ENCODE data around the gene INPP5A.

DNA sequence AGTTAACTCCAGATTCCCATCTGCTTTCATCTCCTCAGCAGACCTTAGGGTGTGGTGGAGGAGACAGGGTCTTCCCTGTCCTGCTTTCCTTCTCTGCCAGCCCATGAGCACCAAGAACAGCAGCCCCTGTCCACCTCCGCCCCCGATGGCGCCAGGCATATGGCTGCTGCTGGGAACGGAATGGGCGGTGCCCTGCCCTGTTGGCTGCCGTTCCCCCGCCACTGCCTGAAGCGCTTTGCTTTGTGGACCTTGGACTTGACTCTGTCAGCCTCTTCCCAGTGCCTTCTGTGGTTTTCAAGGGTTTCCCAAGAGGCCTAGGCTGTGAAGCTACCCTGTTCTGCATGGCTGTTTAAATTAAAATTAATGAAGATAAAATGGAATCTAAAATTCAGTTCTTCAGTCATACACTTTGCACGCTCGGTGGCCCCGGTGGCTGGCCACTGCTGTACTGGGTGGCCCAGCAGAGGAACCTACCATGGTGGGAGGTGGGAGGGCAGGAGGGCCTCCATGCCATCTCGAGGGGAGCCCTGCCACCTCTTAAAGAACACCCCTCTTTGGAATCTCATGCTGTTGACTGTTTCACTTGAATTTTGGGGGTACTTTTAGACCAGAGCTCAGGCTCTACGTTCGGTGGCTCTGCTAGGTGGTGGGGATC, 169.7 kb downstream of the INPP5A start:
- TF ChIP-seq, protein P1, sequence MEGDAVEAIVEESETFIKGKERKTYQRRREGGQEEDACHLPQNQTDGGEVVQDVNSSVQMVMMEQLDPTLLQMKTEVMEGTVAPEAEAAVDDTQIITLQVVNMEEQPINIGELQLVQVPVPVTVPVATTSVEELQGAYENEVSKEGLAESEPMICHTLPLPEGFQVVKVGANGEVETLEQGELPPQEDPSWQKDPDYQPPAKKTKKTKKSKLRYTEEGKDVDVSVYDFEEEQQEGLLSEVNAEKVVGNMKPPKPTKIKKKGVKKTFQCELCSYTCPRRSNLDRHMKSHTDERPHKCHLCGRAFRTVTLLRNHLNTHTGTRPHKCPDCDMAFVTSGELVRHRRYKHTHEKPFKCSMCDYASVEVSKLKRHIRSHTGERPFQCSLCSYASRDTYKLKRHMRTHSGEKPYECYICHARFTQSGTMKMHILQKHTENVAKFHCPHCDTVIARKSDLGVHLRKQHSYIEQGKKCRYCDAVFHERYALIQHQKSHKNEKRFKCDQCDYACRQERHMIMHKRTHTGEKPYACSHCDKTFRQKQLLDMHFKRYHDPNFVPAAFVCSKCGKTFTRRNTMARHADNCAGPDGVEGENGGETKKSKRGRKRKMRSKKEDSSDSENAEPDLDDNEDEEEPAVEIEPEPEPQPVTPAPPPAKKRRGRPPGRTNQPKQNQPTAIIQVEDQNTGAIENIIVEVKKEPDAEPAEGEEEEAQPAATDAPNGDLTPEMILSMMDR (IDR thresholded peaks at IDR 0.05; ENCODE audit: low read length), result no peak
- TF ChIP-seq EZH2 (optimal IDR thresholded peaks at IDR 0.05; ENCODE audit: low read depth, low read length), result no peak
